Rectal smooth muscle tissue (tissue), 1 donor: ENCODE measurements around the gene IGFBP5.

ENCODE experiments used
- H3K27ac ChIP-seq: one replicate; pipeline ENCODE4 v1.7.0; 2013; ENCODE audit warnings: low read depth, low read length, inconsistent platforms
- H3K27me3 ChIP-seq: one replicate; pipeline ENCODE4 v1.7.0; 2013; ENCODE audit warnings: low read length; ENCODE audit not compliant: control insufficient read depth, insufficient read depth
- H3K36me3 ChIP-seq: one replicate; pipeline ENCODE4 v1.7.0; 2013; ENCODE audit warnings: low read length; ENCODE audit not compliant: control insufficient read depth, insufficient read depth
- H3K4me1 ChIP-seq: one replicate; pipeline ENCODE4 v1.7.0; 2013; ENCODE audit warnings: low read length; ENCODE audit not compliant: control insufficient read depth, insufficient read depth
- H3K4me3 ChIP-seq: one replicate; pipeline ENCODE4 v1.7.0; 2013; ENCODE audit warnings: low read length
- H3K9ac ChIP-seq: one replicate; pipeline ENCODE4 v1.7.0; 2013; ENCODE audit warnings: low read length

The IGFBP5 gene

GRCh38 chr2:216680951-216681629 is 14.3 kb downstream of the IGFBP5 start:
- Histone ChIP-seq H3K27ac (peak overlapping the region; percentile 41), H3K36me3 (peaks cover 22% of the 10 kb centered on the region), H3K4me3 (no peak overlapping the region), H3K27me3 (no peaks in the 10 kb centered on the region), H3K9ac (no peak overlapping the region), H3K4me1 (peaks cover 32% of the 10 kb centered on the region)

GRCh38 chr2:216679658-216680024 is 15.7 kb downstream of the IGFBP5 start:
- peak overlapping the region; percentile 41 for H3K27ac ChIP-seq
- peaks cover 29% of the 10 kb centered on the region for H3K4me1 ChIP-seq

DNA sequence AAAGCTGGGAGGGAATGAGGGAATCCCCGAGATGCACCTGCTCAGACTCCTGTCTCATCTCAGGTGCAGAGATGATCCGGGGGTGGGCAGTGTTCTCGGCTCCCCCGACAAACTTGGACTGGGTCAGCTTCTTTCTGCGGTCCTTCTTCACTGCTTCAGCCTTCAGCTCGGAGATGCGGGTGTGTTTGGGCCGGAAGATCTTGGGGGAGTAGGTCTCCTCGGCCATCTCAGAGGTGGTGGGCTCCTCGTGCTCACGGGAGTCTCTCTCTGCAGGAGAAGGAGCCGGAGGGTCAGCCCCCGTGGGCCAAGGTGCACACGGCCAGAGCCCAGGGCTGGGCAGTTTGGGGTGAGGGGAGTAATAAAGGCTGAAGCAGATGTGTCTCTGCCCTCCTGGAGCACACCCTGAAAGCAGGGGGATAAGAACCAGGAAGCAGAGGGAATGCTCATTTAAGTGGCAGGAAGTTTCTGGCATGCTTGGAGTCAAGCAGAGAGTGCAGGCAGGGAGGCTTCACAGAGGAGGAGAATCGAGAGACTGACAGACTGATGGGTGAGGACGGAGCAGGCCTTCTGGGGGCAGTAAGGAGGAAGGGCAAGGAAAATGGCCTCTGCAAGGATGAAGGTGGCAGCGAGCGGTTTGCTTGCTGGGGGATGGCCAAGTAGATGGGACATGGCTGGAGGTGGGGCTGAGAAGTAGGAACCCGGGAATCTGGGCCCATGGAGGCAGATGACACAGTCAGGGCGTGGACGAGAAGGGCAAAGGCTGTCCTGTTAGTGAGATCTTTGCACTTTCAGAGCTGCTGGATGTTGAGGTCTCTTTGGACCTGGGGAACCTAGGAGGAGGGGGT is 16.3 kb downstream of the IGFBP5 start:
- Histone ChIP-seq H3K36me3 (peaks cover 28% of the 10 kb centered on the region), H3K27ac (peak overlapping the region; percentile 41), H3K4me3 (no peak overlapping the region), H3K4me1 (peaks cover 24% of the 10 kb centered on the region), H3K9ac (no peak overlapping the region), H3K27me3 (no peaks in the 10 kb centered on the region)

More at GRCh38 chr2:216679658-216680024, 15.7 kb downstream of the IGFBP5 start:
- peaks cover 24% of the 10 kb centered on the region for H3K36me3 ChIP-seq
- H3K9ac ChIP-seq = no peak overlapping the region
- H3K27me3 ChIP-seq = no peaks in the 10 kb centered on the region
- H3K4me3 ChIP-seq = no peak overlapping the region

GRCh38 chr2:216678098-216678465 is 17.3 kb downstream of the IGFBP5 start:
- Histone ChIP-seq H3K9ac (no peak overlapping the region), H3K4me3 (no peak overlapping the region), H3K27ac (peak overlapping the region; percentile 15), H3K36me3 (peaks cover 28% of the 10 kb centered on the region), H3K4me1 (peaks cover 19% of the 10 kb centered on the region), H3K27me3 (no peaks in the 10 kb centered on the region)

GRCh38 chr2:216677439-216678097 is 17.8 kb downstream of the IGFBP5 start:
- no peak overlapping the region for H3K4me3 ChIP-seq
- peaks cover 28% of the 10 kb centered on the region for H3K36me3 ChIP-seq
- peaks cover 19% of the 10 kb centered on the region for H3K4me1 ChIP-seq
- peak overlapping the region; percentile 15 for H3K27ac ChIP-seq
- no peaks in the 10 kb centered on the region for H3K27me3 ChIP-seq
- H3K9ac ChIP-seq = no peak overlapping the region

GRCh38 chr2:216676630-216677029 is 18.7 kb downstream of the IGFBP5 start:
- Histone ChIP-seq H3K9ac (no peak overlapping the region), H3K27ac (no peak overlapping the region), H3K4me1 (peaks cover 12% of the 10 kb centered on the region), H3K4me3 (no peak overlapping the region), H3K36me3 (peaks cover 28% of the 10 kb centered on the region), H3K27me3 (no peaks in the 10 kb centered on the region)

- H3K27me3 ChIP-seq = no peaks in the 10 kb centered on the region
- no peak overlapping the region for H3K4me3 ChIP-seq
- peaks cover 27% of the 10 kb centered on the region for H3K36me3 ChIP-seq
- H3K4me1 ChIP-seq = no peaks in the 10 kb centered on the region
- no peak overlapping the region for H3K27ac ChIP-seq
- H3K9ac ChIP-seq = no peak overlapping the region
Observed at GRCh38 chr2:216674376-216674775, 21.0 kb downstream of the IGFBP5 start.

DNA sequence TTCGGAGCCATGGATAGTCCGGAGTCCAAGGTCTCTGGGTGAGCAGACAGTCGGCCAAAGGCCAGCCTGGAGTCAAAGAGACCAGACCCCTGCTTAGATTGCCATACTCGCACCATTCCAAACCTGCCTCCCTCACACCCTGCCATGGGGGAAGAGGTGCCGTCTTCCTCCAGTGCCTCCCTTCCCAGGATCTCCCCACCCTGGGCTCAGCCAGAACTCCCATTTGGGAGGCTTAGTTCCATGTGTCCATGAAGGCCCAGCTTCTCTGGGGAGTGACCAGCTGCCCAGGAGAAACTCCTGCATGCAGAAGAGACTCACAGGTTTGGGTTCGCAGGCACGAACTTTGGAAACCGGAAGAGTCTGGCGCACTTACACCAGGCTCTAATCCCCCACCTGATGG is 21.7 kb downstream of the IGFBP5 start:
- H3K4me1 ChIP-seq = no peaks in the 10 kb centered on the region
- no peak overlapping the region for H3K9ac ChIP-seq
- H3K36me3 ChIP-seq = peaks cover 20% of the 10 kb centered on the region
- H3K27ac ChIP-seq = no peak overlapping the region
- no peaks in the 10 kb centered on the region for H3K27me3 ChIP-seq
- no peak overlapping the region for H3K4me3 ChIP-seq

DNA sequence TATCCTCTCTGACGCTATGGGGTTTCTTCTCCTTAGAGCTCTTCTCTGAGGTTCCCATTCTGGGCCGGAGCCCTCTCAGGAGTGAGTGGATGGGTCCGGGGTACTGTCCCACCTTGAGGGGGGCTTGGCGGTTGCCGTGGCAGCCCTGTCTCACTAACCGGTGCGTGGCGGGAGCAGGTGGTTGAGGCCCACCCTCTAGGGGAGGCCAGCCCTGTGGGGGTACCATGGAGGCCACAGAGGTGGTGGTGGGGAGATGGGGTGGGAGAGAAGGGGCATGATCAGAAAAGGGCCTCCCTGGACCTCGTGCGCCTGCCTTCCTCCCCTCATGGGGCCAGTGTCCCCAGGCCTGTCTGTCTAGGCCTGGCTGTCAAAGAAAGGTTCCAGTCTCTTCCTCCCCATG is 22.3 kb downstream of the IGFBP5 start:
- H3K9ac ChIP-seq = no peak overlapping the region
- H3K27me3 ChIP-seq = no peaks in the 10 kb centered on the region
- no peak overlapping the region for H3K4me3 ChIP-seq
- no peaks in the 10 kb centered on the region for H3K4me1 ChIP-seq
- H3K27ac ChIP-seq = no peak overlapping the region
- peaks cover 15% of the 10 kb centered on the region for H3K36me3 ChIP-seq

DNA sequence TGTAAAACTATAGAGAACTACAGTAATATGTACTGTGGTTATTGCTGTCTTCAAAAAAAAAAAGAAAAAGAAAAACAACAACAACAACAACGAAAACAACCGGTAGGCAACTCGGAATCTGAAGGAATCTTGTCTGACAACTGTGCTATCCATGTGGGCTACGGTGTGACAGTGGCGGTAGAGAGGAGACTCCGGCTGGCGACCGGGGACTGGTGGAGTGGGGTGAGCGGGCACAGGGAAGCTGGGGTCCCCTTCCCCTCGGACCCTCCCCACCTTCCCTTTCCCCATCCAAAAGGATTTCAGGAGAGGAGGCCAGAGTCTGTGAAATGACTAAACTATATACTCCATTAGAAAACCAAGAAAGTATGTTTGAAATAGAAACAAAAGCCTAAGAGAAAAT is 22.9 kb downstream of the IGFBP5 start:
- Histone ChIP-seq H3K27ac (peak overlapping the region; percentile 18), H3K9ac (no peak overlapping the region)

GRCh38 chr2:216671791-216672343 is 23.5 kb downstream of the IGFBP5 start:
- H3K9ac ChIP-seq = no peak overlapping the region
- H3K27ac ChIP-seq = no peak overlapping the region
- H3K27me3 ChIP-seq = no peaks in the 10 kb centered on the region
- peaks cover 7% of the 10 kb centered on the region for H3K36me3 ChIP-seq
- no peak overlapping the region for H3K4me3 ChIP-seq
- no peaks in the 10 kb centered on the region for H3K4me1 ChIP-seq

More for the DNA sequence above, 22.9 kb downstream of the IGFBP5 start:
- no peaks in the 10 kb centered on the region for H3K27me3 ChIP-seq
- peaks cover 9% of the 10 kb centered on the region for H3K36me3 ChIP-seq
- H3K4me3 ChIP-seq = no peak overlapping the region
- H3K4me1 ChIP-seq = no peaks in the 10 kb centered on the region

DNA sequence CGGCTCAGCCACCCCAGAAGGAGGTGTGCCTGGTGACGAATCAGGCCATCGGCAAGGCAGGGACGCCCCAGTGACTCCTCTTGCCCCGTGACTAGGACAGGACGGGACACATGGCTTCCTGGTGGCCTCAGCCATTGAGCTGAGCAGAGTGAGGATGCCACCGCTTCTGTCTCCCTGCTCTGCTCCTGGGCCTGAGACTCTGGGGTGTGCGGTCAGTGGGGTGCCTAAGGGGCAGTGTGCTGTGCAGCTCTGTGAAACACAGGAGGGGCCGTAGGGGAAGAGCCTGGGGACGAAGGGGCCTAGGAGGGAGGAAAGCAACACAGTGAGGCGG is 24.3 kb downstream of the IGFBP5 start:
- Histone ChIP-seq H3K36me3 (peaks cover 5% of the 10 kb centered on the region), H3K9ac (no peak overlapping the region), H3K4me1 (no peaks in the 10 kb centered on the region), H3K27ac (no peak overlapping the region), H3K4me3 (no peak overlapping the region), H3K27me3 (no peaks in the 10 kb centered on the region)
